HG02623 (cell line): ENCODE data around the gene IDS.
"Not testable (repeated sequence)": the region's sequence is repeated elsewhere in the genome, so short reads cannot be mapped to it uniquely, and the experiment has no call there.

Experiments used
- ATAC-seq: cut with Tn5 transposase; IDR thresholded peaks from one replicate; pipeline ENCODE4 v1.9.1; 2021; ENCODE audit warnings: moderate library complexity; ENCODE audit not compliant: unreplicated experiment

IDS gene

GRCh38 chrX:149504915-149505651 is at the start of gene IDS:
Gene IDS, minus strand, starts transcription at chrX:149505306. Its CDS starts 169 bp downstream, at chrX:149505137.
- peak; percentile 72 for ATAC-seq

GRCh38 chrX:149551939-149552248 is 46.8 kb upstream of the IDS start:
- not testable (repeated sequence) for ATAC-seq

- ATAC-seq: not testable (repeated sequence)
These were observed 46.3 kb upstream of the IDS start for GRCh38 chrX:149551245-149551938.

GRCh38 chrX:149550454-149550853 is 45.3 kb upstream of the IDS start:
- ATAC-seq: not testable (repeated sequence)

- ATAC-seq: not testable (repeated sequence)
These were observed 44.6 kb upstream of the IDS start, which contains the start of gene HSFX3 for GRCh38 chrX:149549701-149550100. Gene HSFX3, minus strand, starts transcription at chrX:149549924. Its CDS starts 72 bp downstream, at chrX:149549852.

GRCh38 chrX:149547782-149548181 is 42.7 kb upstream of the IDS start:
- ATAC-seq: not testable (repeated sequence)

GRCh38 chrX:149546962-149547361 is 41.9 kb upstream of the IDS start:
- not testable (repeated sequence) for ATAC-seq

GRCh38 chrX:149545545-149546543 is 40.7 kb upstream of the IDS start:
- ATAC-seq: not testable (repeated sequence)

GRCh38 chrX:149541521-149542047 is 36.5 kb upstream of the IDS start:
- no peak for ATAC-seq

GRCh38 chrX:149540621-149541520 is 35.8 kb upstream of the IDS start, which contains the start of gene EOLA1:
Gene EOLA1, plus strand, starts transcription at chrX:149541012. Its CDS starts 4,619 bp downstream, at chrX:149545631.
- peak; percentile 77 for ATAC-seq

GRCh38 chrX:149540131-149540620 is 35.1 kb upstream of the IDS start:
- ATAC-seq: peak; percentile 27

GRCh38 chrX:149539283-149540130 is 34.4 kb upstream of the IDS start:
- peak; percentile 41 for ATAC-seq

- not testable (repeated sequence) for ATAC-seq
These were observed 32.4 kb upstream of the IDS start for GRCh38 chrX:149537474-149537873.

GRCh38 chrX:149534926-149535602 is 30.0 kb upstream of the IDS start:
- ATAC-seq: not testable (repeated sequence)

GRCh38 chrX:149533999-149534398 is 28.9 kb upstream of the IDS start:
- ATAC-seq: not testable (repeated sequence)

GRCh38 chrX:149532868-149533267 is 27.8 kb upstream of the IDS start:
- ATAC-seq: not testable (repeated sequence)

- ATAC-seq: peak; percentile 68
These were observed 26.5 kb upstream of the IDS start for GRCh38 chrX:149531599-149531998.

GRCh38 chrX:149528381-149528780 is 23.3 kb upstream of the IDS start:
- no peak for ATAC-seq
